SK-N-SH treated with all-trans-retinoic acid at 6 μM for 48 hours (cell line): ENCODE measurements around the gene FJX1.

Experiments used
- ARNTL ChIP-seq: fragments of 450-650 bp; formaldehyde crosslinking; IDR thresholded peaks from 2 replicates; pipeline ENCODE4 v1.5.0; 2020; ENCODE audit warnings: low read depth, mild to moderate bottlenecking, moderate library complexity, borderline replicate concordance
- CSDC2 ChIP-seq: fragments of 250-450 bp; sonication (Bioruptor Pico); IDR thresholded peaks from 2 replicates; pipeline ENCODE4 v1.5.0; 2020; ENCODE audit warnings: mild to moderate bottlenecking, moderate library complexity
- GLIS3 ChIP-seq: fragments of 250-450 bp; sonication (Bioruptor Pico); IDR thresholded peaks from 2 replicates; pipeline ENCODE4 v1.5.0; 2020; ENCODE audit warnings: mild to moderate bottlenecking, moderate library complexity
- ISL1 ChIP-seq: fragments of 250-450 bp; sonication (Bioruptor Pico); IDR thresholded peaks from 2 replicates; pipeline ENCODE4 v2.1.2; 2022; ENCODE audit warnings: mild to moderate bottlenecking, moderate library complexity
- RARB ChIP-seq: fragments of 250-450 bp; sonication (Bioruptor Pico); IDR thresholded peaks from 2 replicates; pipeline ENCODE4 v1.8.0; 2021; ENCODE audit warnings: mild to moderate bottlenecking, moderate library complexity
- SNAI2 ChIP-seq: fragments of 250-450 bp; sonication (Bioruptor Pico); IDR thresholded peaks from 2 replicates; pipeline ENCODE4 v1.5.0; 2020; ENCODE audit warnings: mild to moderate bottlenecking, moderate library complexity
- ZC3H10 ChIP-seq: fragments of 250-450 bp; sonication (Bioruptor Pico); IDR thresholded peaks from 2 replicates; pipeline ENCODE4 v1.5.1; 2021; ENCODE audit warnings: mild to moderate bottlenecking, moderate library complexity
- ZFP30 ChIP-seq: fragments of 450-650 bp; formaldehyde crosslinking; IDR thresholded peaks from 2 replicates; pipeline ENCODE4 v1.5.0; 2022; ENCODE audit warnings: mild to moderate bottlenecking, moderate library complexity
- ZNF565 ChIP-seq: fragments of 450-650 bp; formaldehyde crosslinking; conservative IDR thresholded peaks from 2 replicates; pipeline ENCODE4 v1.5.0; 2020; ENCODE audit warnings: low read depth, mild to moderate bottlenecking, moderate library complexity
- ZNF8 ChIP-seq: fragments of 450-650 bp; formaldehyde crosslinking; IDR thresholded peaks from 2 replicates; pipeline ENCODE4 v1.5.0; 2020; ENCODE audit warnings: mild to moderate bottlenecking, moderate library complexity
- TF ChIP-seq, protein P1 (sequence below): fragments of 250-450 bp; sonication (Bioruptor Pico); IDR thresholded peaks from 2 replicates; pipeline ENCODE4 v1.8.0; 2021; ENCODE audit warnings: low read depth, mild to moderate bottlenecking, moderate library complexity, borderline replicate concordance
- TF ChIP-seq, protein P2 (sequence below): fragments of 250-450 bp; sonication (Bioruptor Pico); IDR thresholded peaks from 2 replicates; pipeline ENCODE4 v1.8.0; 2020; ENCODE audit warnings: mild to moderate bottlenecking, moderate library complexity, borderline replicate concordance
- TF ChIP-seq, protein P3 (sequence below): fragments of 250-450 bp; sonication (Bioruptor Pico); IDR thresholded peaks from 2 replicates; pipeline ENCODE4 v1.5.1; 2020; ENCODE audit warnings: low read depth, mild to moderate bottlenecking, moderate library complexity
- TF ChIP-seq, protein P4 (sequence below): fragments of 250-450 bp; sonication (Bioruptor Pico); IDR thresholded peaks from 2 replicates; pipeline ENCODE4 v1.5.1; 2021; ENCODE audit warnings: mild to moderate bottlenecking, moderate library complexity

DNA sequence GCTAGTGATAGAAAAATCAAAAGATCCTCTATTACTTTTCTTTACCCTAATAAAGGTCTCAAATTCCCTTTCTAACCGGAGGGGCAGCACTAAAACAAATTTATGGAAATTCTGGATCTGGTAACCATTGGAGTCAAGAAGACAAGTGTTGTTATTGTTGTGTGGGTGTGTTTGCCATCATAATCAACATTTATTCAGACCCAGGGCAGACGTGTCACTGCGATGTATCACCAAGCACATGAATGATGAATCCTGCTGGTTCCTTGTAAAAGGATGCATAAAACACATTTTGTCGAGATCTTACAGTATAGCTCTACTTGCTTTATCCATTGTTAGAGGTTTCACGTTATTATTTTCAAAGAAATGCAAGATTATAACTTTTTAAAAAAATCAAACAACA, 12.1 kb upstream of the FJX1 start:
- TF ChIP-seq RARB (CRISPR knock-in tag), result no peak
- TF ChIP-seq, protein P1, sequence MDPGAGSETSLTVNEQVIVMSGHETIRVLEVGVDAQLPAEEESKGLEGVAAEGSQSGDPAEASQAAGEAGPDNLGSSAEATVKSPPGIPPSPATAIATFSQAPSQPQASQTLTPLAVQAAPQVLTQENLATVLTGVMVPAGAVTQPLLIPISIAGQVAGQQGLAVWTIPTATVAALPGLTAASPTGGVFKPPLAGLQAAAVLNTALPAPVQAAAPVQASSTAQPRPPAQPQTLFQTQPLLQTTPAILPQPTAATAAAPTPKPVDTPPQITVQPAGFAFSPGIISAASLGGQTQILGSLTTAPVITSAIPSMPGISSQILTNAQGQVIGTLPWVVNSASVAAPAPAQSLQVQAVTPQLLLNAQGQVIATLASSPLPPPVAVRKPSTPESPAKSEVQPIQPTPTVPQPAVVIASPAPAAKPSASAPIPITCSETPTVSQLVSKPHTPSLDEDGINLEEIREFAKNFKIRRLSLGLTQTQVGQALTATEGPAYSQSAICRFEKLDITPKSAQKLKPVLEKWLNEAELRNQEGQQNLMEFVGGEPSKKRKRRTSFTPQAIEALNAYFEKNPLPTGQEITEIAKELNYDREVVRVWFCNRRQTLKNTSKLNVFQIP (CRISPR knock-in tag), result no peak
- TF ChIP-seq ZFP30 (CRISPR knock-in tag), result no peak
- no peak for TF ChIP-seq ARNTL (CRISPR knock-in tag)
- TF ChIP-seq ZNF565 (CRISPR knock-in tag), result no peak
- TF ChIP-seq, protein P2, sequence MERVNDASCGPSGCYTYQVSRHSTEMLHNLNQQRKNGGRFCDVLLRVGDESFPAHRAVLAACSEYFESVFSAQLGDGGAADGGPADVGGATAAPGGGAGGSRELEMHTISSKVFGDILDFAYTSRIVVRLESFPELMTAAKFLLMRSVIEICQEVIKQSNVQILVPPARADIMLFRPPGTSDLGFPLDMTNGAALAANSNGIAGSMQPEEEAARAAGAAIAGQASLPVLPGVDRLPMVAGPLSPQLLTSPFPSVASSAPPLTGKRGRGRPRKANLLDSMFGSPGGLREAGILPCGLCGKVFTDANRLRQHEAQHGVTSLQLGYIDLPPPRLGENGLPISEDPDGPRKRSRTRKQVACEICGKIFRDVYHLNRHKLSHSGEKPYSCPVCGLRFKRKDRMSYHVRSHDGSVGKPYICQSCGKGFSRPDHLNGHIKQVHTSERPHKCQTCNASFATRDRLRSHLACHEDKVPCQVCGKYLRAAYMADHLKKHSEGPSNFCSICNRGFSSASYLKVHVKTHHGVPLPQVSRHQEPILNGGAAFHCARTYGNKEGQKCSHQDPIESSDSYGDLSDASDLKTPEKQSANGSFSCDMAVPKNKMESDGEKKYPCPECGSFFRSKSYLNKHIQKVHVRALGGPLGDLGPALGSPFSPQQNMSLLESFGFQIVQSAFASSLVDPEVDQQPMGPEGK (CRISPR knock-in tag), result no peak
- TF ChIP-seq, protein P3, sequence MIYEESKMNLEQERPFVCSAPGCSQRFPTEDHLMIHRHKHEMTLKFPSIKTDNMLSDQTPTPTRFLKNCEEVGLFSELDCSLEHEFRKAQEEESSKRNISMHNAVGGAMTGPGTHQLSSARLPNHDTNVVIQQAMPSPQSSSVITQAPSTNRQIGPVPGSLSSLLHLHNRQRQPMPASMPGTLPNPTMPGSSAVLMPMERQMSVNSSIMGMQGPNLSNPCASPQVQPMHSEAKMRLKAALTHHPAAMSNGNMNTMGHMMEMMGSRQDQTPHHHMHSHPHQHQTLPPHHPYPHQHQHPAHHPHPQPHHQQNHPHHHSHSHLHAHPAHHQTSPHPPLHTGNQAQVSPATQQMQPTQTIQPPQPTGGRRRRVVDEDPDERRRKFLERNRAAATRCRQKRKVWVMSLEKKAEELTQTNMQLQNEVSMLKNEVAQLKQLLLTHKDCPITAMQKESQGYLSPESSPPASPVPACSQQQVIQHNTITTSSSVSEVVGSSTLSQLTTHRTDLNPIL (CRISPR knock-in tag), result no peak
- TF ChIP-seq, protein P4, sequence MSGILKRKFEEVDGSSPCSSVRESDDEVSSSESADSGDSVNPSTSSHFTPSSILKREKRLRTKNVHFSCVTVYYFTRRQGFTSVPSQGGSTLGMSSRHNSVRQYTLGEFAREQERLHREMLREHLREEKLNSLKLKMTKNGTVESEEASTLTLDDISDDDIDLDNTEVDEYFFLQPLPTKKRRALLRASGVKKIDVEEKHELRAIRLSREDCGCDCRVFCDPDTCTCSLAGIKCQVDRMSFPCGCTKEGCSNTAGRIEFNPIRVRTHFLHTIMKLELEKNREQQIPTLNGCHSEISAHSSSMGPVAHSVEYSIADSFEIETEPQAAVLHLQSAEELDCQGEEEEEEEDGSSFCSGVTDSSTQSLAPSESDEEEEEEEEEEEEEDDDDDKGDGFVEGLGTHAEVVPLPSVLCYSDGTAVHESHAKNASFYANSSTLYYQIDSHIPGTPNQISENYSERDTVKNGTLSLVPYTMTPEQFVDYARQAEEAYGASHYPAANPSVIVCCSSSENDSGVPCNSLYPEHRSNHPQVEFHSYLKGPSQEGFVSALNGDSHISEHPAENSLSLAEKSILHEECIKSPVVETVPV, result no peak
- no peak for TF ChIP-seq ZNF8 (CRISPR knock-in tag)
- no peak for TF ChIP-seq ZC3H10
- TF ChIP-seq GLIS3 (CRISPR knock-in tag), result no peak
- TF ChIP-seq SNAI2 (CRISPR knock-in tag), result no peak
- TF ChIP-seq ISL1, result no peak
- TF ChIP-seq CSDC2, result no peak
